K562 (cell line): ENCODE results near the gene PNMT. TPM values are rescaled to one million over a fixed set of nuclear protein-coding genes. Genes with fewer than 3 reads are reported as not detected.

Source experiments
- ATAC-seq: fragments of 200-7000 bp; cut with Tn5 transposase; 3 replicates; pipeline ENCODE4 v1.9.1; 2020; ENCODE audit warnings: moderate library complexity
- BruUV-seq: library from RNA; stranded (reverse); fragments of 400-500 nt; replicated peaks from 2 replicates; lab custom pipeline; 2021; lab: Mats Ljungman, UMichigan
- CTCF ChIA-PET: fragments of 300-600 bp; formaldehyde crosslinking; extraction: SDS; loops from one replicate; lab custom pipeline; 2021; ENCODE audit warnings: low intra/inter-chr PET ratio; lab: Yijun Ruan, JAX
- POLR2A ChIA-PET: fragments of 300-600, 350-650 bp; sonication (Branson Sonifier 250); formaldehyde crosslinking; extraction: SDS; loops from one replicate; lab custom pipeline; 2021; ENCODE audit warnings: antibody characterized with exemption, inconsistent platforms; lab: Yijun Ruan, JAX
- DNase-seq, 4 experiments: peaks; one replicate each; pipeline versions ENCODE4 v3.0.0 to v3.0.0-alpha.2; 2011 to 2018; ENCODE audit warnings: low spot score in 3 of 4, mixed read lengths in 3 of 4; ENCODE audit errors: extremely low read depth in 1 of 4
- FAIRE-seq: peaks from 2 replicates; lab custom pipeline; 2011; peaks lifted over from hg19 to GRCh38; lab: Jason Lieb, UNC
- H2AFZ ChIP-seq: 2 replicates; pipeline ENCODE4 v1.6.0; 2011; ENCODE audit warnings: low read depth, low read length, control low read depth, inconsistent platforms
- H3K27ac ChIP-seq: fragments of 200-600 bp; 3 replicates; pipeline ENCODE4 v1.8.0; 2011; ENCODE audit warnings: low read depth, mild to moderate bottlenecking, control low read depth, inconsistent platforms, low read length, moderate library complexity, mixed read lengths; ENCODE audit errors: extremely low read depth
- H3K27me3 ChIP-seq, 2 experiments: fragments of 300-600 bp in 1 of 2; 2 replicates in 1 of 2; 3 replicates in 1 of 2; pipeline versions ENCODE4 v1.6.0 to v1.8.0; 2011; ENCODE audit warnings: inconsistent platforms in 2 of 2, low read length in 2 of 2, mild to moderate bottlenecking in 1 of 2, mixed read lengths in 1 of 2, moderate library complexity in 1 of 2; ENCODE audit not compliant: control insufficient read depth in 2 of 2, insufficient read depth in 2 of 2
- H3K36me3 ChIP-seq: fragments of 300-600 bp; 3 replicates; pipeline ENCODE4 v1.8.0; 2011; ENCODE audit warnings: mild to moderate bottlenecking, low read length, inconsistent platforms; ENCODE audit not compliant: control insufficient read depth, insufficient read depth
- H3K4me1 ChIP-seq, 2 experiments: fragments of 200-600 bp in 1 of 2; replicated peaks in 1 of 2; 2 replicates in 1 of 2; 3 replicates in 1 of 2; pipeline versions ENCODE4 v1.5.1 to v1.8.0; 2011; ENCODE audit warnings: inconsistent platforms in 2 of 2, low read length in 2 of 2, mild to moderate bottlenecking in 1 of 2, mixed read lengths in 1 of 2, moderate library complexity in 1 of 2; ENCODE audit not compliant: control insufficient read depth in 2 of 2, insufficient read depth in 2 of 2
- H3K4me2 ChIP-seq: 2 replicates; pipeline ENCODE4 v1.6.1; 2011; ENCODE audit warnings: low read length, control low read depth, inconsistent platforms, mixed read lengths; ENCODE audit not compliant: insufficient read depth
- H3K4me3 ChIP-seq: fragments of 200-600 bp; sonication (generic), shearing (Covaris generic); 2 replicates; pipeline ENCODE4 v1.5.1; 2016; ENCODE audit warnings: control low read depth, inconsistent platforms
- H3K79me2 ChIP-seq: fragments of 200-600 bp; 3 replicates; pipeline ENCODE4 v1.8.0; 2011; ENCODE audit warnings: low read length, inconsistent platforms; ENCODE audit not compliant: control insufficient read depth, insufficient read depth
- H3K9ac ChIP-seq, 2 experiments: 2 replicates each; pipeline versions ENCODE4 v1.6.0 to v1.6.1; 2011; ENCODE audit warnings: low read depth in 2 of 2, low read length in 2 of 2, control low read depth in 1 of 2, inconsistent platforms in 1 of 2, mild to moderate bottlenecking in 1 of 2, mixed read lengths in 1 of 2; ENCODE audit not compliant: insufficient read depth in 1 of 2
- H3K9me1 ChIP-seq: one replicate; pipeline ENCODE4 v1.6.0; 2011; ENCODE audit warnings: inconsistent platforms, mild to moderate bottlenecking, low read length, moderate library complexity; ENCODE audit not compliant: control insufficient read depth, insufficient read depth
- H3K9me3 ChIP-seq: replicated peaks from 2 replicates; pipeline ENCODE4 v1.5.1; 2011; ENCODE audit warnings: low read depth, low read length, inconsistent platforms; ENCODE audit not compliant: control insufficient read depth, insufficient read depth
- H4K20me1 ChIP-seq: replicated peaks from 2 replicates; pipeline ENCODE4 v1.6.1; 2011; ENCODE audit warnings: low read length, inconsistent platforms, mixed read lengths; ENCODE audit not compliant: control insufficient read depth, insufficient read depth
- CXXC5 ChIP-seq: fragments of 250-450 bp; sonication (Bioruptor Pico); IDR thresholded peaks from 2 replicates; pipeline ENCODE4 v1.8.0; 2022; ENCODE audit warnings: inconsistent platforms, mild to moderate bottlenecking, moderate library complexity
- FOSL1 ChIP-seq: fragments of 200-800 bp; sonication (Bioruptor generic); conservative IDR thresholded peaks from 2 replicates; pipeline ENCODE4 v1.6.1; 2016; ENCODE audit warnings: missing genetic modification characterization, missing compliant biosample characterization
- GABPA ChIP-seq: fragments of 200-800 bp; sonication (Bioruptor generic); conservative IDR thresholded peaks from 2 replicates; pipeline ENCODE4 v1.6.1; 2016; ENCODE audit warnings: low read depth, missing genetic modification characterization, missing compliant biosample characterization
- GTF2F1 ChIP-seq: IDR thresholded peaks from 2 replicates; pipeline ENCODE4 v1.6.1; 2011; ENCODE audit warnings: low read depth, low read length, improper control_type of control experiment
- NFATC3 ChIP-seq: fragments of 450-650 bp; IDR thresholded peaks from 2 replicates; pipeline ENCODE4 v1.6.1; 2017; ENCODE audit warnings: mild to moderate bottlenecking
- NUFIP1 ChIP-seq: fragments of 450-650 bp; IDR thresholded peaks from 2 replicates; pipeline ENCODE4 v1.6.1; 2018; ENCODE audit not compliant: partially characterized antibody
- POLR2AphosphoS5 ChIP-seq: IDR thresholded peaks from 2 replicates; pipeline ENCODE4 v1.6.1; 2011; ENCODE audit warnings: mild to moderate bottlenecking, low read depth, low read length, moderate library complexity; ENCODE audit not compliant: control insufficient read depth, insufficient read depth
- SIX5 ChIP-seq, 2 experiments: IDR thresholded peaks; 2 replicates each; pipeline ENCODE4 v1.6.1; 2011; ENCODE audit warnings: low read length in 2 of 2, borderline replicate concordance in 1 of 2, low read depth in 1 of 2, mild to moderate bottlenecking in 1 of 2, moderate library complexity in 1 of 2; ENCODE audit not compliant: insufficient read depth in 1 of 2
- SREBF1 ChIP-seq: fragments of 150-350 bp; IDR thresholded peaks from 2 replicates; pipeline ENCODE4 v1.6.1; 2014; ENCODE audit warnings: antibody characterized with exemption, low read depth, low read length, borderline replicate concordance
- YY1 ChIP-seq, 3 experiments: IDR thresholded peaks; 2 replicates each; pipeline ENCODE4 v1.6.1; 2011; ENCODE audit warnings: low read length in 2 of 3, mild to moderate bottlenecking in 2 of 3, moderate library complexity in 2 of 3, borderline replicate concordance in 1 of 3, control low read depth in 1 of 3, low read depth in 1 of 3; ENCODE audit not compliant: insufficient read depth in 3 of 3, insufficient replicate concordance in 2 of 3, control insufficient read depth in 1 of 3, insufficient read length in 1 of 3; ENCODE audit errors: extremely low read depth in 1 of 3
- WGBS: fragments of 100-300 bp; shearing (Covaris generic); methylation state at CpG from one replicate; pipeline ENCODE4 v1.1.6; 2016; ENCODE audit warnings: low coverage, mixed read lengths; ENCODE audit not compliant: insufficient coverage; ENCODE audit errors: missing lambda C conversion rate; 5-methylcytosine and 5-hydroxymethylcytosine counted together
- in situ Hi-C: fragments of 300-500 bp; cut with MboI; formaldehyde crosslinking; loops from 4 replicates; pipeline ENCODE4 v1.15.0; 2018; ENCODE audit warnings: inconsistent platforms, mixed read lengths
- intact Hi-C: fragments of 100-400 bp; cut with micrococcal nuclease; formaldehyde crosslinking; loops from 2 replicates; pipeline ENCODE4 v1.14.2; 2022
- polyA plus RNA-seq, 8 experiments: library from polyadenylated mRNA; depleted of rRNA in 4 of 8; stranded (reverse) in 5 of 8; unstranded in 3 of 8; fragments of >200 nt; fragmentation: Nextera tagmentation in 2 of 8; fragmentation: Illumina TruSeq in 1 of 8; extraction: Ambion mirVana in 2 of 8; extraction: Trizol in 1 of 8; gene quantifications; 2 replicates each; pipeline versions ENCODE4 v1.2.1 to v1.2.3, GENCODE V29; 2011 to 2014; ENCODE audit warnings: inconsistent platforms in 1 of 8, missing spikeins in 1 of 8
- total RNA-seq, 7 experiments: library from RNA; depleted of rRNA in 6 of 7; stranded (reverse); fragments of >200 nt in 6 of 7; fragmentation: Illumina TruSeq in 2 of 7; extraction: Trizol in 2 of 7; gene quantifications; 2 replicates each; pipeline versions ENCODE4 v1.2.1 to v1.2.3, GENCODE V29; 2011 to 2021; ENCODE audit warnings: low replicate concordance in 1 of 7
- TF ChIP-seq, protein P1 (sequence below): fragments of 200-800 bp; sonication (Bioruptor generic); IDR thresholded peaks from 2 replicates; pipeline ENCODE4 v1.6.1; 2016; ENCODE audit warnings: missing genetic modification characterization, missing compliant biosample characterization
- TF ChIP-seq, protein P2 (sequence below), 2 experiments: fragments of 450-650 bp; IDR thresholded peaks; 2 replicates each; pipeline ENCODE4 v1.6.1; 2016

Gene PNMT
- total and polyA plus RNA-seq, 9 of the 15 experiments (the other 6 are each of a cell fraction or from before 2014, with no cell fraction given): 0.55 to 18.1 (median 5.8) TPM

DNA sequence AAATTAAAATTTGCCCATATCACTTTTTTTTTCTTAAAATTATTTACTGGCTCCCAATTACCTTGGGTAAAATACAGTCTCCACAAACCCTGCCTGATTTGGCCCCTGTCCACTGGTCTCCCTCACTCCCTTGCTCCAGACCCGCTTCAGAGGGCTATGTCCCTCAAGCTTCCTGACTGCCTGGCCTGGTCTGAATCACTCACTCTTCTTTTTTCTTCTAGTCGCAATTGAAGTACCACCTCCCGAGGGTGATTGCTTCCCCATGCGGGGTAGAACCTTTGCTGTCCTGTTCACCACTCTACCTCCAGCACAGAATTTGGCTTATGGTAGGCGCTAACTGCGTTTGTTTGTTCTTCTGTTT, 20.2 kb downstream of the PNMT start:
- Histone ChIP-seq H3K27me3 (no peaks in the 10 kb centered on the region), H3K36me3 (no peaks in the 10 kb centered on the region), H4K20me1 (no peaks in the 10 kb centered on the region), H3K9me3 (no peaks in the 10 kb centered on the region), H3K9ac (peak overlapping the region; percentile 75 to 90; a peak in 3 of 4 replicates), H3K4me3 (peak overlapping the region; percentile 50), H3K4me1 (peaks cover 11 to 15% of the 10 kb centered on the region in 2 experiments; a peak in 4 of 5 replicates), H3K9me1 (no peaks in the 10 kb centered on the region), H3K27ac (peak overlapping the region; percentile 78), H3K79me2 (peaks cover 7% of the 10 kb centered on the region; the same call in 2 of the 3 replicates), H3K4me2 (peak overlapping the region; percentile 95), H2AFZ (peak overlapping the region; percentile 87)
- in situ Hi-C loops (no loop called here), intact Hi-C loops (loop anchor here (5.0 kb wide), 1 partner anchor 44 kb away; the partner anchor contains the start of gene MIEN1)
- ChIA-PET POLR2A (interaction anchor here (0.6 to 2.0 kb wide), 18 partner anchors 10 to 637 kb away, joined by 3 to 16 read pairs (median 3); partner anchors contain the start of gene PNMT), CTCF (interaction anchor here (1.3 kb wide), 1 partner anchor 67 kb away, joined by 3 read pairs; no protein-coding TSS in a partner anchor)
- 0 out of 2 replicates have a peak, but pooled peaks have one; percentile 17 for TF ChIP-seq FOSL1
- TF ChIP-seq NUFIP1: no peak
- TF ChIP-seq POLR2AphosphoS5: no peak
- no peak for TF ChIP-seq SREBF1
- TF ChIP-seq YY1 (IDR thresholded peaks at IDR 0.05; ENCODE audit: borderline replicate concordance in 1 of 3, control insufficient read depth in 1 of 3, extremely low read depth in 1 of 3, insufficient read depth in 3 of 3, insufficient read length in 1 of 3, insufficient replicate concordance in 2 of 3, low read depth in 1 of 3, low read length in 2 of 3): peak in 1 of 3 experiments; percentile 3
- TF ChIP-seq, protein P1, sequence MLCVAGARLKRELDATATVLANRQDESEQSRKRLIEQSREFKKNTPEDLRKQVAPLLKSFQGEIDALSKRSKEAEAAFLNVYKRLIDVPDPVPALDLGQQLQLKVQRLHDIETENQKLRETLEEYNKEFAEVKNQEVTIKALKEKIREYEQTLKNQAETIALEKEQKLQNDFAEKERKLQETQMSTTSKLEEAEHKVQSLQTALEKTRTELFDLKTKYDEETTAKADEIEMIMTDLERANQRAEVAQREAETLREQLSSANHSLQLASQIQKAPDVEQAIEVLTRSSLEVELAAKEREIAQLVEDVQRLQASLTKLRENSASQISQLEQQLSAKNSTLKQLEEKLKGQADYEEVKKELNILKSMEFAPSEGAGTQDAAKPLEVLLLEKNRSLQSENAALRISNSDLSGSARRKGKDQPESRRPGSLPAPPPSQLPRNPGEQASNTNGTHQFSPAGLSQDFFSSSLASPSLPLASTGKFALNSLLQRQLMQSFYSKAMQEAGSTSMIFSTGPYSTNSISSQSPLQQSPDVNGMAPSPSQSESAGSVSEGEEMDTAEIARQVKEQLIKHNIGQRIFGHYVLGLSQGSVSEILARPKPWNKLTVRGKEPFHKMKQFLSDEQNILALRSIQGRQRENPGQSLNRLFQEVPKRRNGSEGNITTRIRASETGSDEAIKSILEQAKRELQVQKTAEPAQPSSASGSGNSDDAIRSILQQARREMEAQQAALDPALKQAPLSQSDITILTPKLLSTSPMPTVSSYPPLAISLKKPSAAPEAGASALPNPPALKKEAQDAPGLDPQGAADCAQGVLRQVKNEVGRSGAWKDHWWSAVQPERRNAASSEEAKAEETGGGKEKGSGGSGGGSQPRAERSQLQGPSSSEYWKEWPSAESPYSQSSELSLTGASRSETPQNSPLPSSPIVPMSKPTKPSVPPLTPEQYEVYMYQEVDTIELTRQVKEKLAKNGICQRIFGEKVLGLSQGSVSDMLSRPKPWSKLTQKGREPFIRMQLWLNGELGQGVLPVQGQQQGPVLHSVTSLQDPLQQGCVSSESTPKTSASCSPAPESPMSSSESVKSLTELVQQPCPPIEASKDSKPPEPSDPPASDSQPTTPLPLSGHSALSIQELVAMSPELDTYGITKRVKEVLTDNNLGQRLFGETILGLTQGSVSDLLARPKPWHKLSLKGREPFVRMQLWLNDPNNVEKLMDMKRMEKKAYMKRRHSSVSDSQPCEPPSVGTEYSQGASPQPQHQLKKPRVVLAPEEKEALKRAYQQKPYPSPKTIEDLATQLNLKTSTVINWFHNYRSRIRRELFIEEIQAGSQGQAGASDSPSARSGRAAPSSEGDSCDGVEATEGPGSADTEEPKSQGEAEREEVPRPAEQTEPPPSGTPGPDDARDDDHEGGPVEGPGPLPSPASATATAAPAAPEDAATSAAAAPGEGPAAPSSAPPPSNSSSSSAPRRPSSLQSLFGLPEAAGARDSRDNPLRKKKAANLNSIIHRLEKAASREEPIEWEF (CRISPR knock-in tag): no peak
- TF ChIP-seq SIX5 (IDR thresholded peaks at IDR 0.05; ENCODE audit: borderline replicate concordance in 1 of 2, insufficient read depth in 1 of 2, low read depth in 1 of 2, low read length in 2 of 2): no peak
- no peak for TF ChIP-seq NFATC3
- no peak for TF ChIP-seq GABPA (tag)
- no peak for TF ChIP-seq GTF2F1
- TF ChIP-seq, protein P2, sequence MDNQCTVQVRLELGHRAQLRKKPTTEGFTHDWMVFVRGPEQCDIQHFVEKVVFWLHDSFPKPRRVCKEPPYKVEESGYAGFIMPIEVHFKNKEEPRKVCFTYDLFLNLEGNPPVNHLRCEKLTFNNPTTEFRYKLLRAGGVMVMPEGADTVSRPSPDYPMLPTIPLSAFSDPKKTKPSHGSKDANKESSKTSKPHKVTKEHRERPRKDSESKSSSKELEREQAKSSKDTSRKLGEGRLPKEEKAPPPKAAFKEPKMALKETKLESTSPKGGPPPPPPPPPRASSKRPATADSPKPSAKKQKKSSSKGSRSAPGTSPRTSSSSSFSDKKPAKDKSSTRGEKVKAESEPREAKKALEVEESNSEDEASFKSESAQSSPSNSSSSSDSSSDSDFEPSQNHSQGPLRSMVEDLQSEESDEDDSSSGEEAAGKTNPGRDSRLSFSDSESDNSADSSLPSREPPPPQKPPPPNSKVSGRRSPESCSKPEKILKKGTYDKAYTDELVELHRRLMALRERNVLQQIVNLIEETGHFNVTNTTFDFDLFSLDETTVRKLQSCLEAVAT (IDR thresholded peaks at IDR 0.05): 0 out of 4 replicates have a peak, but pooled peaks of 1 of the 2 experiments have one; percentile 1
- TF ChIP-seq CXXC5 (CRISPR knock-in tag): no peak
- peak in 2 of 4 experiments; percentile 32 to 37 for DNase-seq
- peak; percentile 5 for ATAC-seq
- WGBS: 5% methylated on average over 6 of the region's 6 CpGs
- BruUV-seq: no TSS peak
- FAIRE-seq: peak; percentile 19
